HepG2 (cell line): ENCODE results near the gene TTLL11. TPM values are rescaled to one million over a fixed set of nuclear protein-coding genes. Genes with fewer than 3 reads are reported as not detected.

ENCODE experiments used
- ATAC-seq: fragments of 200-7000 bp; cut with Tn5 transposase; 3 replicates; pipeline ENCODE4 v1.9.1; 2020; ENCODE audit warnings: mild to moderate bottlenecking, moderate library complexity
- BruUV-seq: library from RNA; stranded (reverse); fragments of 400-500 nt; replicated peaks from 2 replicates; lab custom pipeline; 2021; lab: Mats Ljungman, UMichigan
- CTCF ChIA-PET: fragments of 300-600 bp; formaldehyde crosslinking; extraction: SDS; loops from one replicate; lab custom pipeline; 2021; ENCODE audit warnings: low total read pairs, inconsistent platforms, low intra/inter-chr PET ratio; lab: Yijun Ruan, JAX
- POLR2A ChIA-PET: fragments of 350-600 bp; sonication (Branson Sonifier 250); formaldehyde crosslinking; loops from one replicate; lab custom pipeline; 2020; ENCODE audit warnings: antibody characterized with exemption, inconsistent platforms; lab: Yijun Ruan, JAX
- DNase-seq: peaks from one replicate; pipeline ENCODE4 v3.0.0-alpha.2; 2015; ENCODE audit warnings: low spot score
- FAIRE-seq: peaks from 3 replicates; lab custom pipeline; 2011; peaks lifted over from hg19 to GRCh38; lab: Jason Lieb, UNC
- H2AFZ ChIP-seq: one replicate; pipeline ENCODE4 v1.6.1; 2011; ENCODE audit warnings: low read length, inconsistent platforms
- H3K27ac ChIP-seq: fragments of 300-600 bp; 3 replicates; pipeline ENCODE4 v1.8.0; 2011; ENCODE audit warnings: mixed run types, mild to moderate bottlenecking, mixed read lengths, low read length, inconsistent platforms; ENCODE audit not compliant: insufficient read depth; ENCODE audit errors: extremely low read length
- H3K27me3 ChIP-seq, 2 experiments: fragments of 200-600 bp in 1 of 2; 2 replicates in 1 of 2; 3 replicates in 1 of 2; pipeline versions ENCODE4 v1.6.0 to v1.8.0; 2011; ENCODE audit warnings: low read length in 2 of 2, mild to moderate bottlenecking in 2 of 2, moderate library complexity in 2 of 2, inconsistent platforms in 1 of 2; ENCODE audit not compliant: insufficient read depth in 2 of 2, control insufficient read depth in 1 of 2
- H3K36me3 ChIP-seq, 2 experiments: fragments of 200-600 bp in 1 of 2; replicated peaks in 1 of 2; 2 replicates in 1 of 2; 3 replicates in 1 of 2; pipeline versions ENCODE4 v1.5.1 to v1.8.0; 2011; ENCODE audit warnings: low read length in 2 of 2, inconsistent platforms in 1 of 2; ENCODE audit not compliant: insufficient read depth in 2 of 2, control insufficient read depth in 1 of 2
- H3K4me1 ChIP-seq: 2 replicates; pipeline ENCODE4 v1.5.1; 2012; ENCODE audit warnings: low read length, inconsistent platforms; ENCODE audit not compliant: insufficient read depth
- H3K4me2 ChIP-seq: 2 replicates; pipeline ENCODE4 v1.6.0; 2011; ENCODE audit warnings: low read depth, low read length, inconsistent platforms
- H3K4me3 ChIP-seq, 3 experiments: fragments of 200-600 bp in 1 of 3; sonication (generic), shearing (Covaris generic) in 1 of 3; replicated peaks in 1 of 3; 2 replicates each; pipeline ENCODE4 v1.5.1; 2011 to 2016; ENCODE audit warnings: low read length in 3 of 3, inconsistent platforms in 2 of 3, low read depth in 2 of 3, mild to moderate bottlenecking in 2 of 3, control low read depth in 1 of 3, mixed read lengths in 1 of 3; ENCODE audit not compliant: insufficient read depth in 1 of 3
- H3K79me2 ChIP-seq: one replicate; pipeline ENCODE4 v1.6.1; 2011; ENCODE audit warnings: low read length, inconsistent platforms; ENCODE audit not compliant: insufficient read depth
- H3K9ac ChIP-seq: 2 replicates; pipeline ENCODE4 v1.6.0; 2011; ENCODE audit warnings: mild to moderate bottlenecking, low read depth, low read length, inconsistent platforms; ENCODE audit not compliant: insufficient read depth
- H3K9me3 ChIP-seq: 2 replicates; pipeline ENCODE4 v1.5.1; 2012; ENCODE audit warnings: mild to moderate bottlenecking, low read length
- H4K20me1 ChIP-seq: 2 replicates; pipeline ENCODE4 v1.6.0; 2011; ENCODE audit warnings: inconsistent platforms, mild to moderate bottlenecking, low read length, moderate library complexity; ENCODE audit not compliant: insufficient read depth
- FOXK1 ChIP-seq: sonication (generic); formaldehyde crosslinking; IDR thresholded peaks from 2 replicates; pipeline ENCODE4 v1.4.0; 2020; ENCODE audit warnings: low read depth, missing genetic modification reagents, borderline replicate concordance
- KDM6A ChIP-seq: IDR thresholded peaks from 2 replicates; pipeline ENCODE4 v1.6.1; 2016; ENCODE audit warnings: low read depth
- MEF2D ChIP-seq: sonication (generic); formaldehyde crosslinking; IDR thresholded peaks from 2 replicates; pipeline ENCODE4 v1.5.1; 2020; ENCODE audit warnings: mild to moderate bottlenecking, missing genetic modification reagents
- MIXL1 ChIP-seq: IDR thresholded peaks from 2 replicates; pipeline ENCODE4 v1.6.1; 2016
- RXRB ChIP-seq: IDR thresholded peaks from 2 replicates; pipeline ENCODE4 v1.6.1; 2016; ENCODE audit warnings: borderline replicate concordance, missing genetic modification reagents, missing compliant biosample characterization
- SAP130 ChIP-seq: IDR thresholded peaks from 2 replicates; pipeline ENCODE4 v1.6.1; 2016; ENCODE audit warnings: low read depth
- TCF7 ChIP-seq: sonication (generic); IDR thresholded peaks from 2 replicates; pipeline ENCODE4 v1.6.1; 2016; ENCODE audit warnings: antibody characterized with exemption, low read depth
- YEATS2 ChIP-seq: sonication (generic); formaldehyde crosslinking; IDR thresholded peaks from 2 replicates; pipeline ENCODE4 v1.4.0; 2020; ENCODE audit warnings: missing genetic modification reagents, borderline replicate concordance
- ZBTB8A ChIP-seq: sonication (generic); formaldehyde crosslinking; IDR thresholded peaks from 2 replicates; pipeline ENCODE4 v1.4.0; 2020; ENCODE audit warnings: mild to moderate bottlenecking, low read depth, missing genetic modification reagents, borderline replicate concordance
- ZFP36L2 ChIP-seq: sonication (generic); formaldehyde crosslinking; IDR thresholded peaks from 2 replicates; pipeline ENCODE4 v1.4.0; 2020; ENCODE audit warnings: missing genetic modification reagents
- ZNF136 ChIP-seq: sonication (generic); formaldehyde crosslinking; IDR thresholded peaks from 2 replicates; pipeline ENCODE4 v1.8.1; 2022; ENCODE audit warnings: low read depth, mild to moderate bottlenecking, moderate library complexity, missing genetic modification reagents
- ZNF891 ChIP-seq: sonication (generic); formaldehyde crosslinking; IDR thresholded peaks from 2 replicates; pipeline ENCODE4 v1.5.0; 2020; ENCODE audit warnings: mild to moderate bottlenecking, missing genetic modification reagents
- WGBS: methylation state at CpG from one replicate; pipeline ENCODE4 v1.1.6; 2017; ENCODE audit warnings: low lambda C conversion rate; 5-methylcytosine and 5-hydroxymethylcytosine counted together
- in situ Hi-C: cut with HindIII; loops from 2 replicates; pipeline ENCODE4 v1.10.0; 2017; ENCODE audit warnings: low pct_unique_long_range_greater_than_20kb; ENCODE audit not compliant: extremely low pct_ligation_motif_present
- intact Hi-C: fragments of 100-400 bp; cut with micrococcal nuclease; formaldehyde crosslinking; loops from one replicate; pipeline ENCODE4 v1.10.0; 2022; ENCODE audit not compliant: unreplicated experiment
- polyA plus RNA-seq, 8 experiments: library from polyadenylated mRNA; depleted of rRNA in 3 of 8; stranded (reverse) in 7 of 8; unstranded in 1 of 8; fragments of >200 nt; fragmentation: Illumina TruSeq in 4 of 8; extraction: Trizol in 4 of 8; gene quantifications; 2 replicates each; pipeline versions ENCODE4 v1.2.1 to v1.2.3, GENCODE V29; 2011 to 2016; ENCODE audit warnings: low read depth in 4 of 8, missing spikeins in 1 of 8, mixed read lengths in 1 of 8; ENCODE audit not compliant: insufficient read depth in 1 of 8
- total RNA-seq, 5 experiments: library from RNA; depleted of rRNA; stranded (reverse); fragments of >200 nt; fragmentation: Illumina TruSeq; extraction: Trizol; gene quantifications; 2 replicates each; pipeline ENCODE4 v1.2.3, GENCODE V29; 2016; ENCODE audit warnings: low read depth in 1 of 5
- TF ChIP-seq, protein P1 (sequence below): sonication (generic); formaldehyde crosslinking; IDR thresholded peaks from 2 replicates; pipeline ENCODE4 v1.8.0; 2022; ENCODE audit warnings: missing genetic modification reagents, mild to moderate bottlenecking, inconsistent platforms, borderline replicate concordance
- TF ChIP-seq, protein P2 (sequence below): IDR thresholded peaks from 2 replicates; pipeline ENCODE4 v1.6.1; 2016; ENCODE audit warnings: missing genetic modification reagents, missing compliant biosample characterization
- TF ChIP-seq, protein P3 (sequence below): sonication (generic); formaldehyde crosslinking; IDR thresholded peaks from 2 replicates; pipeline ENCODE4 v1.5.1; 2020; ENCODE audit warnings: mild to moderate bottlenecking, moderate library complexity, missing genetic modification reagents

Gene TTLL11
- total and polyA plus RNA-seq, 2 of the 13 experiments (the other 11 are each of a cell fraction or from before 2014, with no cell fraction given), result 4.5 to 5.2 TPM

DNA sequence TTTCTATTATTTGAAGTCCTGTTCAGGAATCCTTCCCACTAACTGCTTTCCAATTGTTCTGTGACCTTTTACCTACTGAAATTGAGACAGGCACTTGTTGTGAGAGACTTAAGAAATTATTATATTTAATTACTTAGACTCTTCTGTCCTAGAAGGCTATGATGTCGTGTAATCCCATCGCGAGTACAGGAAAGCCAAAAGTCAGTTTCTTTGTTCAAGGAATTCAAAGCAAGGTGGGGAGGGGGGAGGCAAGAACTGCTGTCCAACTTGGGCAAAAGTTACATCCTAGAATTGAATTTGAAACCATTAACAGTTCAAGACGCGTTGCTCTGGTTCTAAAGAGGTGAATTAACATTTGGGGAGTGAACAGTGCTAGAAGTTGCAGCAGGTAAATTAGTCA lies 48.6 kb upstream of the TTLL11 start:
- H3K27ac ChIP-seq, result no peak overlapping the region
- POLR2A ChIA-PET, result no interaction called here
- peaks cover 59% of the 10 kb centered on the region for H3K4me1 ChIP-seq
- no peaks in the 10 kb centered on the region for H3K9me3 ChIP-seq
- WGBS, result 97% methylated on average over 5 of the region's 5 CpGs
- BruUV-seq, result no TSS peak
- ATAC-seq (no peak), DNase-seq (no peak), FAIRE-seq (no peak)
- no peaks in the 10 kb centered on the region for H4K20me1 ChIP-seq
- no peaks in the 10 kb centered on the region for H3K27me3 ChIP-seq
- intact Hi-C loops, result no loop called here
- H3K4me2 ChIP-seq, result no peak overlapping the region
- H3K79me2 ChIP-seq, result no peaks in the 10 kb centered on the region
- H3K36me3 ChIP-seq, result peaks cover 9 to 30% of the 10 kb centered on the region in 2 experiments
- H3K4me3 ChIP-seq, result no peak overlapping the region
- no peak overlapping the region for H2AFZ ChIP-seq
- no peak for TF ChIP-seq ZNF891 (CRISPR knock-in tag)
- TF ChIP-seq ZNF136, result no peak
- TF ChIP-seq ZBTB8A (CRISPR knock-in tag), result no peak
- TF ChIP-seq MEF2D (CRISPR knock-in tag), result no peak
- TF ChIP-seq ZFP36L2 (CRISPR knock-in tag), result no peak
- H3K9ac ChIP-seq, result no peak overlapping the region
- in situ Hi-C loops, result loop anchor here (5.0 kb wide), 1 partner anchor 61 kb away; no protein-coding TSS in a partner anchor
- CTCF ChIA-PET, result no interaction called here

DNA sequence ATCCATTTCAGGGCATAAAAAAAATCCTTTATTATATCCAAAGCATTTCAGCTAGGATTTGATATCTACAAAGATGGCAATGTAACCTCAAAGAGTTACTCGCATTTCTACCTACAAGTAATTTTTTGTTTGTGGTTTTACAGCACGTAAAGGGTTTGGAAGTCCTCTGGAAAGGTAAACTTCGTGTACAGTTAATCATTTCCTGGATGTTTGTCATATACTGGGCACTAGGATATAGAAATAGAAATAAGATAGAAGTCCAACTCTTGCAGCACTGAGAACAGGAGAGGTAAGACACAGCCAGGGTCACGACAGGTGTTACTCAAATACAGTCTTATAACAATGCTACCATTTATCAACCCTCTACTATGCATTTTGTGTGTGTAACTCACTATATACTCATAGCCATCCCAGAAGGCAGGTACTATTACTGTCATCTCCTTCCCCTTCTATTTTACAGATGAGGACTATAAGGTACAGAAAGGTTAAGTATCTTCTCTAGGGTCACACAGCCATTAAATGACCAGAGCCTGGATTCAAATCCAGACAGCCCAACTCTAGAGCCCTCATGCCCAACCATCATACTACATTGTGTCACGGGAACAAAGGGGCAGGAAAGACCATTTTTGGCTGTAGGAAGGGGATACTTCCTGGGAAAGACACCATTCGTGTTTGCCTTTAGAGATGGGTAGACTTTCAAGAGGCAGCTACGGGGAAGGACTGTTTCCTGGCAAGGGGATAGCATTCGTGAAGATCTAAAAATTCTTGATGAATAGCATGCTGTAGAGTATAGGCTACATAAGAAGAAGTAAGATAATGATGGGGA lies 47.5 kb upstream of the TTLL11 start:
- Histone ChIP-seq H3K4me2 (peak overlapping the region; percentile 59), H3K9ac (no peak overlapping the region), H4K20me1 (no peaks in the 10 kb centered on the region), H3K9me3 (no peaks in the 10 kb centered on the region), H3K4me1 (peaks cover 63% of the 10 kb centered on the region), H3K4me3 (no peak overlapping the region; a peak in 1 of 6 replicates), H3K27me3 (no peaks in the 10 kb centered on the region), H2AFZ (no peak overlapping the region), H3K79me2 (no peaks in the 10 kb centered on the region), H3K27ac (peak overlapping the region; percentile 26), H3K36me3 (peaks cover 8 to 25% of the 10 kb centered on the region in 2 experiments)
- intact Hi-C loops, result loop anchor here (1.0 kb wide), 1 partner anchor 16 kb away; no protein-coding TSS in a partner anchor
- ChIA-PET CTCF (no interaction called here), POLR2A (no interaction called here)
- FAIRE-seq (peak; percentile 85), ATAC-seq (peak; percentile 73), DNase-seq (peak; percentile 75)
- BruUV-seq, result no TSS peak
- WGBS, result 49% methylated on average over 8 of the region's 8 CpGs
- in situ Hi-C loops, result loop anchor here (5.0 kb wide), 1 partner anchor 62 kb away; no protein-coding TSS in a partner anchor
- TF ChIP-seq SAP130 (peak; percentile 41; the same call in 1 of the 2 replicates), MIXL1 (CRISPR knock-in tag) (0 out of 2 replicates have a peak, but pooled peaks have one; percentile 12), FOXK1 (CRISPR knock-in tag) (no peak), TCF7 (0 out of 2 replicates have a peak, but pooled peaks have one; percentile 8), YEATS2 (CRISPR knock-in tag) (peak; percentile 18; the same call in 1 of the 2 replicates), KDM6A (0 out of 2 replicates have a peak, but pooled peaks have one; percentile 32), RXRB (peak; percentile 28; the same call in 1 of the 2 replicates)
- TF ChIP-seq, protein P1, sequence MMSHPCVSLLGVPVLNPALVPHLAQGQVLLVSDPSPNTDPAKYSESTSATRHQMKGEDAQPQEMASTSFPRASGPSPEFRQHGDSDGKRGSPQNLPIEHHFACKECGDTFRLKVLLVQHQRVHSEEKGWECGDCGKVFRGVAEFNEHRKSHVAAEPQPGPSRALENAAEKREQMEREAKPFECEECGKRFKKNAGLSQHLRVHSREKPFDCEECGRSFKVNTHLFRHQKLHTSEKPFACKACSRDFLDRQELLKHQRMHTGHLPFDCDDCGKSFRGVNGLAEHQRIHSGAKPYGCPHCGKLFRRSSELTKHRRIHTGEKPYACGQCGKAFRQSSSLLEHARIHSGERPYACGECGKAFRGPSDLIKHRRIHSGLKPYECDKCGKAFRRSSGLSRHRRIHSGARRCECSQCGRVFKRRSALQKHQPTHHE, result no peak
- TF ChIP-seq, protein P2, sequence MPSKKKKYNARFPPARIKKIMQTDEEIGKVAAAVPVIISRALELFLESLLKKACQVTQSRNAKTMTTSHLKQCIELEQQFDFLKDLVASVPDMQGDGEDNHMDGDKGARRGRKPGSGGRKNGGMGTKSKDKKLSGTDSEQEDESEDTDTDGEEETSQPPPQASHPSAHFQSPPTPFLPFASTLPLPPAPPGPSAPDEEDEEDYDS (CRISPR knock-in tag), result 0 out of 2 replicates have a peak, but pooled peaks have one; percentile 15
- TF ChIP-seq, protein P3, sequence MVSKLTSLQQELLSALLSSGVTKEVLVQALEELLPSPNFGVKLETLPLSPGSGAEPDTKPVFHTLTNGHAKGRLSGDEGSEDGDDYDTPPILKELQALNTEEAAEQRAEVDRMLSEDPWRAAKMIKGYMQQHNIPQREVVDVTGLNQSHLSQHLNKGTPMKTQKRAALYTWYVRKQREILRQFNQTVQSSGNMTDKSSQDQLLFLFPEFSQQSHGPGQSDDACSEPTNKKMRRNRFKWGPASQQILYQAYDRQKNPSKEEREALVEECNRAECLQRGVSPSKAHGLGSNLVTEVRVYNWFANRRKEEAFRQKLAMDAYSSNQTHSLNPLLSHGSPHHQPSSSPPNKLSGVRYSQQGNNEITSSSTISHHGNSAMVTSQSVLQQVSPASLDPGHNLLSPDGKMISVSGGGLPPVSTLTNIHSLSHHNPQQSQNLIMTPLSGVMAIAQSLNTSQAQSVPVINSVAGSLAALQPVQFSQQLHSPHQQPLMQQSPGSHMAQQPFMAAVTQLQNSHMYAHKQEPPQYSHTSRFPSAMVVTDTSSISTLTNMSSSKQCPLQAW (CRISPR knock-in tag), result no peak
